ENCODE results near the gene ALPL. TPM values are rescaled to one million over a fixed set of nuclear protein-coding genes. Genes with fewer than 3 reads are reported as not detected.

ALPL gene
- total RNA-seq, 1 donor from 2014 or later = 6.6 TPM

DNA sequence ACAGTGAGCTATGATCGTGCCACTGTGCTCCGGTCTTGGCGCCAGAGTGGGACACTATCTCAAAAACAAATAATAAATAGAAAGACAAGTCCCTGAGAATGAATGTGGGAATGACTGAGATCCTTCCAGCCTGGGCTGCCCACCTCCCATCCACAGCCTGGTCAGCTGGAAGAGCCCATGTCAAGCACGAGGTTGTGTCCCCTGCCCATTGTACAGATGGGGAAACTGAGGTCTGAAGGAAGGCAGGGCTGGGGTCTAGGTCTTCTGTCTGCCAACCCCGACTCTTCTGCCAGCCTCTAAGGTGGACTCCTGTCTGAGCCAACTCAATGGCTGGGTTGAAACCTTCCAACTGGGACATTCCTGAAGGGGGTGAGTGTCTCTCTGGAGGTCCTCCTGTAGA is 80.4 kb downstream of the ALPL start:
- DNase-seq (ENCODE audit: extremely low spot score in 2 of 2) = no peak
- Histone ChIP-seq H3K36me3 (no peaks in the 10 kb centered on the region), H3K27ac (no peak overlapping the region), H3K27me3 (no peaks in the 10 kb centered on the region), H3K9me3 (no peaks in the 10 kb centered on the region), H3K4me1 (peaks cover 15% of the 10 kb centered on the region), H3K4me3 (no peak overlapping the region)
- intact Hi-C loops (cut with DNase I) = no loop called here
- TF ChIP-seq POLR2A (IDR thresholded peaks at IDR 0.05) = no peak
- TF ChIP-seq, protein P1, sequence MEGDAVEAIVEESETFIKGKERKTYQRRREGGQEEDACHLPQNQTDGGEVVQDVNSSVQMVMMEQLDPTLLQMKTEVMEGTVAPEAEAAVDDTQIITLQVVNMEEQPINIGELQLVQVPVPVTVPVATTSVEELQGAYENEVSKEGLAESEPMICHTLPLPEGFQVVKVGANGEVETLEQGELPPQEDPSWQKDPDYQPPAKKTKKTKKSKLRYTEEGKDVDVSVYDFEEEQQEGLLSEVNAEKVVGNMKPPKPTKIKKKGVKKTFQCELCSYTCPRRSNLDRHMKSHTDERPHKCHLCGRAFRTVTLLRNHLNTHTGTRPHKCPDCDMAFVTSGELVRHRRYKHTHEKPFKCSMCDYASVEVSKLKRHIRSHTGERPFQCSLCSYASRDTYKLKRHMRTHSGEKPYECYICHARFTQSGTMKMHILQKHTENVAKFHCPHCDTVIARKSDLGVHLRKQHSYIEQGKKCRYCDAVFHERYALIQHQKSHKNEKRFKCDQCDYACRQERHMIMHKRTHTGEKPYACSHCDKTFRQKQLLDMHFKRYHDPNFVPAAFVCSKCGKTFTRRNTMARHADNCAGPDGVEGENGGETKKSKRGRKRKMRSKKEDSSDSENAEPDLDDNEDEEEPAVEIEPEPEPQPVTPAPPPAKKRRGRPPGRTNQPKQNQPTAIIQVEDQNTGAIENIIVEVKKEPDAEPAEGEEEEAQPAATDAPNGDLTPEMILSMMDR (IDR thresholded peaks at IDR 0.05) = no peak
- no peak for TF ChIP-seq POLR2AphosphoS5 (IDR thresholded peaks at IDR 0.05; ENCODE audit: insufficient read depth in 1 of 2, low read depth in 1 of 2)

DNA sequence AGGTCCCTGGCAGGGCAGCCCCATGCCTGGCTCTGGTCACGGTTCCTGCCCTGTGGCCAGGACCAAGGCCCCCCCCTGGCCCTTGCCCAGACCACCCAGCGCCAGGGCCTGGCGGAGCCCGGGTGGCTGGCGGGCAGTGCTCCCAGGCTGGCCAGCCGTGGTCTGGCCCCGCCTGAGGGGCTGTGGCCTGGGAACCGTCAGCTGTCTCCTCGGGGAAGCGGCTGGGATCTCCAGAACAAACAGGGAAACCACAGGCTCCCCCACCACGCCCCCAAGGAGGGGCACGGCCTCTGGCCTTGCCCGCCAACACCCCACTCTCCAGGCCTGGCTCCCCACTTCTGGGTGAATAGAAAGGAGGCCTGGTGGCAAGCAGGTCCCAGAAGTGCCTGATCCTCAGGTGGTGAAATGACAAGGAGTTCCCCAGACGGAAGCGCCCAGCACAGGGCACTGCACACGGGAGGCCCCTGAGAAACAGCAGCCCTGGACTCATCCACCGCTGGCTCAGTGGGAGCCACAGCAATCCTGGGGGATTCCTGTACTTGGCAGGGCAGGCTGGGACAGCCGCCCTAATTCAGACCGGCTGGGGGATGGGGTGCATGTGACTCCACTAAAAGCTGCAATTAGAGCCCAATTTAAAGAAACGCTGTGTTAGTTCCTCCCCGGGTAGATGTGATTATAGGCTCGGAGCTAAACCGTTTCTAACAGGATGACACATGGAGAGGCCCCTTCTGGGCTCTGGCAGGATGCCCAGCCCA is 81.1 kb downstream of the ALPL start:
- Histone ChIP-seq H3K27me3 (no peaks in the 10 kb centered on the region), H3K9me3 (no peaks in the 10 kb centered on the region), H3K4me3 (no peak overlapping the region), H3K27ac (no peak overlapping the region), H3K4me1 (peaks cover 15% of the 10 kb centered on the region), H3K36me3 (no peaks in the 10 kb centered on the region)
- DNase-seq (ENCODE audit: extremely low spot score in 2 of 2) = no peak
- no peak for TF ChIP-seq POLR2AphosphoS5 (IDR thresholded peaks at IDR 0.05; ENCODE audit: insufficient read depth in 1 of 2, low read depth in 1 of 2)
- TF ChIP-seq, protein P1 (IDR thresholded peaks at IDR 0.05) = no peak
- no peak for TF ChIP-seq POLR2A (IDR thresholded peaks at IDR 0.05)
- intact Hi-C loops (cut with DNase I) = no loop called here

DNA sequence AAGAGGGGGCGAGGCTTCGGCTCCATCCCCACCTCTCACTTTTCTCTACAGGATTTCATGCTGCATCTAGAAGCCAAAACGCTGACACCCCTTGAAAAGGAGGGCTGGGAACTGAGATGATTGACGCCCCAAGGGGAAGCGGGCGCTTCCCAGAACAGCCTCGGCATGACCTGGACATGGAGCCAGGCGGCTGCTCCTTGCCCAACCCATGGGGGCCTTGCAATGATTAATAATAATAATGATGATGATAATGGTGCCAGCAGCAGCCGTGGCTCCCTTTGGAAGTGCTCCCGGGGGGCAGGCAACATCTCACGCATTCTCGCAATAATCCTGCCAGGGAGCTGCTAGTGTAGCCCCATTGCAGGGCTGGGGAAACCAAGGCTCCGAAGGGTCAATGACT is 81.7 kb downstream of the ALPL start:
- no peak for DNase-seq (ENCODE audit: extremely low spot score in 2 of 2)
- Histone ChIP-seq H3K9me3 (no peaks in the 10 kb centered on the region), H3K27me3 (no peaks in the 10 kb centered on the region), H3K4me1 (peaks cover 13% of the 10 kb centered on the region), H3K36me3 (no peaks in the 10 kb centered on the region), H3K27ac (no peak overlapping the region), H3K4me3 (no peak overlapping the region)
- TF ChIP-seq, protein P1 (IDR thresholded peaks at IDR 0.05) = no peak
- no peak for TF ChIP-seq POLR2AphosphoS5 (IDR thresholded peaks at IDR 0.05; ENCODE audit: insufficient read depth in 1 of 2, low read depth in 1 of 2)
- no peak for TF ChIP-seq POLR2A (IDR thresholded peaks at IDR 0.05)
- intact Hi-C loops (cut with DNase I) = no loop called here

GRCh38 chr1:21592086-21592865 is 83.1 kb downstream of the ALPL start:
- H3K4me1 ChIP-seq = no peaks in the 10 kb centered on the region
- H3K4me3 ChIP-seq = no peak overlapping the region
- no peaks in the 10 kb centered on the region for H3K9me3 ChIP-seq
- TF ChIP-seq, protein P1 (IDR thresholded peaks at IDR 0.05) = no peak
- TF ChIP-seq POLR2AphosphoS5 (IDR thresholded peaks at IDR 0.05; ENCODE audit: insufficient read depth in 1 of 2, low read depth in 1 of 2) (no peak), POLR2A (IDR thresholded peaks at IDR 0.05) (no peak)
- H3K27me3 ChIP-seq = no peaks in the 10 kb centered on the region
- H3K27ac ChIP-seq = no peak overlapping the region
- no peaks in the 10 kb centered on the region for H3K36me3 ChIP-seq
- DNase-seq (ENCODE audit: extremely low spot score in 2 of 2) = no peak
- intact Hi-C loops (cut with DNase I) = no loop called here

GRCh38 chr1:21593231-21593630 is 84.0 kb downstream of the ALPL start:
- Histone ChIP-seq H3K9me3 (no peaks in the 10 kb centered on the region), H3K27me3 (no peaks in the 10 kb centered on the region), H3K4me3 (no peak overlapping the region), H3K4me1 (no peaks in the 10 kb centered on the region), H3K36me3 (no peaks in the 10 kb centered on the region), H3K27ac (no peak overlapping the region)
- no peak for TF ChIP-seq POLR2A (IDR thresholded peaks at IDR 0.05)
- TF ChIP-seq, protein P1 (IDR thresholded peaks at IDR 0.05) = no peak
- no peak for TF ChIP-seq POLR2AphosphoS5 (IDR thresholded peaks at IDR 0.05; ENCODE audit: insufficient read depth in 1 of 2, low read depth in 1 of 2)
- DNase-seq (ENCODE audit: extremely low spot score in 2 of 2) = no peak
- intact Hi-C loops (cut with DNase I) = no loop called here
